Activated CD4-positive, alpha-beta T cell treated with anti-CD3 and anti-CD28 coated beads, Interleukin-2, amount 50 U/mL, for 16 hours (primary cell): ENCODE measurements around the gene PI4KA.
"Not testable (repeated sequence)": the region's sequence is repeated elsewhere in the genome, so short reads cannot be mapped to it uniquely, and the experiment has no call there.

ENCODE experiments used
- DNase-seq: peaks from one replicate; pipeline ENCODE4 v3.0.0-alpha.2; 2020

PI4KA gene

GRCh38 chr22:20773793-20774212 is 84.8 kb downstream of the PI4KA start, which contains the start of gene SERPIND1:
Gene SERPIND1 (plus strand): TSS chr22:20774113. CDS start chr22:20779313, 5,200 bp downstream.
- DNase-seq = no peak

- no peak for DNase-seq
Observed at GRCh38 chr22:20771918-20772625, 86.5 kb downstream of the PI4KA start.

GRCh38 chr22:20769496-20769826 is 89.2 kb downstream of the PI4KA start:
- DNase-seq = not testable (repeated sequence)

- DNase-seq = no peak
Observed at GRCh38 chr22:20766530-20766929, 92.1 kb downstream of the PI4KA start.

GRCh38 chr22:20765938-20766337 is 92.7 kb downstream of the PI4KA start:
- no peak for DNase-seq

GRCh38 chr22:20764729-20765128 is 93.9 kb downstream of the PI4KA start:
- DNase-seq = no peak

GRCh38 chr22:20764471-20764720 is 94.2 kb downstream of the PI4KA start:
- DNase-seq = no peak

- no peak for DNase-seq
Observed at GRCh38 chr22:20763630-20764470, 94.8 kb downstream of the PI4KA start.

- DNase-seq = no peak
Observed at GRCh38 chr22:20762233-20762796, 96.3 kb downstream of the PI4KA start.

GRCh38 chr22:20761536-20761935 is 97.1 kb downstream of the PI4KA start:
- no peak for DNase-seq

- DNase-seq = no peak
Observed at GRCh38 chr22:20760084-20760483, 98.5 kb downstream of the PI4KA start.

GRCh38 chr22:20758688-20759087 is 99.9 kb downstream of the PI4KA start:
- no peak for DNase-seq

- DNase-seq = no peak
Observed at GRCh38 chr22:20756846-20757245, 101.8 kb downstream of the PI4KA start.

- no peak for DNase-seq
Observed at GRCh38 chr22:20752873-20753272, 105.7 kb downstream of the PI4KA start.

- DNase-seq = no peak
Observed at GRCh38 chr22:20752104-20752741, 106.4 kb downstream of the PI4KA start.

- no peak for DNase-seq
Observed at GRCh38 chr22:20751185-20751851, 107.3 kb downstream of the PI4KA start.

- DNase-seq = peak; percentile 47
Observed at GRCh38 chr22:20750461-20751184, 108.0 kb downstream of the PI4KA start.

GRCh38 chr22:20749453-20749852 is 109.2 kb downstream of the PI4KA start:
- DNase-seq = no peak

GRCh38 chr22:20748731-20749428 is 109.7 kb downstream of the PI4KA start:
- no peak for DNase-seq

- DNase-seq = no peak
Observed at GRCh38 chr22:20748082-20748481, 110.5 kb downstream of the PI4KA start.

- DNase-seq = no peak
Observed at GRCh38 chr22:20747223-20747622, 111.4 kb downstream of the PI4KA start.
